HG03097 (cell line): ENCODE measurements around the gene DAD1.
A peak's percentile ranks its signal among the peaks of the same experiment; 100 is the strongest.

Experiments used
- ATAC-seq: cut with Tn5 transposase; IDR thresholded peaks from one replicate; pipeline ENCODE4 v1.9.1; 2021; ENCODE audit not compliant: unreplicated experiment, low FRiP score

DAD1 gene

GRCh38 chr14:22539831-22540230, 49.2 kb downstream of the DAD1 start:
- ATAC-seq, result no peak

- no peak for ATAC-seq
Measured at GRCh38 chr14:22538671-22539228, 50.3 kb downstream of the DAD1 start.

- ATAC-seq, result no peak
Measured at GRCh38 chr14:22537436-22538310, 51.4 kb downstream of the DAD1 start.

- peak; percentile 63 for ATAC-seq
Measured at GRCh38 chr14:22536853-22537338, 52.1 kb downstream of the DAD1 start.

- no peak for ATAC-seq
Measured at GRCh38 chr14:22535916-22536315, 53.1 kb downstream of the DAD1 start.

- ATAC-seq, result no peak
Measured at GRCh38 chr14:22535126-22535525, 53.9 kb downstream of the DAD1 start.

- ATAC-seq, result no peak
Measured at GRCh38 chr14:22534547-22534946, 54.5 kb downstream of the DAD1 start.

GRCh38 chr14:22533739-22534359, 55.2 kb downstream of the DAD1 start:
- no peak for ATAC-seq

- no peak for ATAC-seq
Measured at GRCh38 chr14:22533057-22533704, 55.8 kb downstream of the DAD1 start.

GRCh38 chr14:22532345-22533056, 56.5 kb downstream of the DAD1 start:
- no peak for ATAC-seq

GRCh38 chr14:22531451-22532344, 57.3 kb downstream of the DAD1 start:
- peak; percentile 53 for ATAC-seq

- ATAC-seq, result no peak
Measured at GRCh38 chr14:22530127-22530526, 58.9 kb downstream of the DAD1 start.

GRCh38 chr14:22526744-22527143, 62.3 kb downstream of the DAD1 start:
- no peak for ATAC-seq

- ATAC-seq, result no peak
Measured at GRCh38 chr14:22526218-22526617, 62.8 kb downstream of the DAD1 start.

- ATAC-seq, result no peak
Measured at GRCh38 chr14:22524784-22525161, 64.3 kb downstream of the DAD1 start.

- ATAC-seq, result no peak
Measured at GRCh38 chr14:22524115-22524783, 64.8 kb downstream of the DAD1 start.

GRCh38 chr14:22523283-22523682, 65.7 kb downstream of the DAD1 start:
- ATAC-seq, result no peak

GRCh38 chr14:22522466-22522957, 66.5 kb downstream of the DAD1 start:
- ATAC-seq, result no peak
